HL-60/S4 (cell line): Measurements from ENCODE around the gene GRK3.

Source experiments
- in situ Hi-C: fragments of 300-500 bp; cut with MboI; formaldehyde crosslinking; loops from 2 replicates; pipeline ENCODE4 v1.14.3; 2022; ENCODE audit warnings: low sequenced_read_pairs

GRK3 gene

GRCh38 chr22:25722626-25723025 lies 158.2 kb downstream of the GRK3 start:
- in situ Hi-C loops, result no loop called here

- in situ Hi-C loops, result no loop called here
These were observed 161.8 kb downstream of the GRK3 start for GRCh38 chr22:25726241-25726640.

- in situ Hi-C loops, result no loop called here
These were observed 163.6 kb downstream of the GRK3 start for GRCh38 chr22:25728071-25728470.

- in situ Hi-C loops, result no loop called here
These were observed 164.8 kb downstream of the GRK3 start for GRCh38 chr22:25729016-25729995.

- in situ Hi-C loops, result no loop called here
These were observed 171.2 kb downstream of the GRK3 start for GRCh38 chr22:25735650-25736049.

GRCh38 chr22:25736378-25737011 lies 172.0 kb downstream of the GRK3 start:
- in situ Hi-C loops, result no loop called here

GRCh38 chr22:25739659-25740344 lies 175.3 kb downstream of the GRK3 start:
- in situ Hi-C loops, result no loop called here

- in situ Hi-C loops, result no loop called here
These were observed 177.5 kb downstream of the GRK3 start, which contains the start of gene MYO18B for GRCh38 chr22:25741692-25742626. MYO18B (plus strand) TSS chr22:25742188; CDS start chr22:25761093, 18,905 bp downstream.

- in situ Hi-C loops, result no loop called here
These were observed 178.6 kb downstream of the GRK3 start for GRCh38 chr22:25742918-25743708.

- in situ Hi-C loops, result no loop called here
These were observed 180.2 kb downstream of the GRK3 start for GRCh38 chr22:25744694-25745093.

- in situ Hi-C loops, result no loop called here
These were observed 181.0 kb downstream of the GRK3 start for GRCh38 chr22:25745341-25746011.

GRCh38 chr22:25746012-25746373 lies 181.5 kb downstream of the GRK3 start:
- in situ Hi-C loops, result no loop called here

GRCh38 chr22:25747245-25747944 lies 182.9 kb downstream of the GRK3 start:
- in situ Hi-C loops, result no loop called here

GRCh38 chr22:25748140-25748539 lies 183.7 kb downstream of the GRK3 start:
- in situ Hi-C loops, result no loop called here

- in situ Hi-C loops, result no loop called here
These were observed 184.2 kb downstream of the GRK3 start for GRCh38 chr22:25748704-25749103.

GRCh38 chr22:25749420-25750169 lies 185.1 kb downstream of the GRK3 start:
- in situ Hi-C loops, result no loop called here

- in situ Hi-C loops, result no loop called here
These were observed 186.2 kb downstream of the GRK3 start for GRCh38 chr22:25750569-25751173.
